Caco-2 (cell line): ENCODE results near the gene AGPAT2. TPM values are rescaled to one million over a fixed set of nuclear protein-coding genes. Genes with fewer than 3 reads are reported as not detected.

ENCODE experiments used
- BruUV-seq: library from RNA; stranded (reverse); fragments of 400-500 nt; replicated peaks from 2 replicates; lab custom pipeline; 2021; lab: Mats Ljungman, UMichigan
- CTCF ChIA-PET: fragments of 300-600 bp; sonication (Branson Sonifier 250); formaldehyde crosslinking; loops from one replicate; lab custom pipeline; 2022; ENCODE audit warnings: antibody characterized with exemption; lab: Charles Lee
- POLR2A ChIA-PET: fragments of 300-600 bp; sonication (Branson Sonifier 250); formaldehyde crosslinking; loops from one replicate; lab custom pipeline; 2022; ENCODE audit warnings: antibody characterized with exemption; lab: Charles Lee
- DNase-seq, 2 experiments: peaks; one replicate each; pipeline versions ENCODE4 v3.0.0 to v3.0.0-alpha.2; 2020 to 2022
- H3K27me3 ChIP-seq: replicated peaks from 2 replicates; pipeline ENCODE4 v1.6.0; 2011; ENCODE audit warnings: low read length; ENCODE audit not compliant: control insufficient read depth, insufficient read depth
- H3K36me3 ChIP-seq: 2 replicates; pipeline ENCODE4 v1.5.1; 2011; ENCODE audit warnings: low read length; ENCODE audit not compliant: control insufficient read depth, insufficient read depth
- H3K4me1 ChIP-seq: fragments of 250-450 bp; sonication (Bioruptor Pico); 2 replicates; pipeline ENCODE4 v1.5.1; 2020; ENCODE audit warnings: mild to moderate bottlenecking
- H3K4me3 ChIP-seq: 2 replicates; pipeline ENCODE4 v1.5.1; 2011; ENCODE audit warnings: low read depth, mild to moderate bottlenecking, control low read depth, low read length
- H3K9me3 ChIP-seq: fragments of 250-450 bp; sonication (Bioruptor Pico); 2 replicates; pipeline ENCODE4 v1.5.1; 2020; ENCODE audit warnings: mild to moderate bottlenecking, moderate library complexity
- H3K27ac Mint-ChIP-seq: one replicate; pipeline ENCODE4 v1.8.0; 2022; ENCODE audit warnings: mixed read lengths; ENCODE audit not compliant: unreplicated experiment
- H3K27me3 Mint-ChIP-seq: one replicate; pipeline ENCODE4 v1.8.0; 2022; ENCODE audit warnings: mixed read lengths; ENCODE audit not compliant: insufficient read depth, unreplicated experiment
- H3K36me3 Mint-ChIP-seq: one replicate; pipeline ENCODE4 v1.8.0; 2022; ENCODE audit warnings: mild to moderate bottlenecking, mixed read lengths; ENCODE audit not compliant: insufficient read depth, unreplicated experiment
- H3K4me1 Mint-ChIP-seq: one replicate; pipeline ENCODE4 v1.8.0; 2022; ENCODE audit warnings: low read depth, mixed read lengths; ENCODE audit not compliant: unreplicated experiment
- H3K4me3 Mint-ChIP-seq: one replicate; pipeline ENCODE4 v1.8.0; 2022; ENCODE audit warnings: mild to moderate bottlenecking, moderate library complexity, mixed read lengths; ENCODE audit not compliant: unreplicated experiment
- H3K9me3 Mint-ChIP-seq: one replicate; pipeline ENCODE4 v1.8.0; 2022; ENCODE audit warnings: mixed read lengths; ENCODE audit not compliant: unreplicated experiment
- intact Hi-C: fragments of 100-400 bp; cut with micrococcal nuclease; formaldehyde crosslinking; loops from one replicate; pipeline ENCODE4 v1.10.0; 2022; ENCODE audit not compliant: unreplicated experiment
- total RNA-seq: library from RNA; stranded (reverse); gene quantifications from 2 replicates; pipeline ENCODE4 v1.2.3, GENCODE V29; 2022
- TF ChIP-seq, protein P1 (sequence below), 2 experiments: fragments of 200-600 bp in 1 of 2; IDR thresholded peaks; 1 replicate in 1 of 2; 2 replicates in 1 of 2; pipeline versions ENCODE4 v1.5.1 to v1.8.0; 2011 to 2022; ENCODE audit warnings: antibody characterized with exemption in 1 of 2, control low read depth in 1 of 2, inconsistent platforms in 1 of 2, low read depth in 1 of 2, low read length in 1 of 2, mild to moderate bottlenecking in 1 of 2, moderate library complexity in 1 of 2; ENCODE audit not compliant: insufficient read depth in 1 of 2, severe bottlenecking in 1 of 2, unreplicated experiment in 1 of 2

AGPAT2 gene
- total RNA-seq, 1 experiment from 2014 or later = 68.7 TPM

DNA sequence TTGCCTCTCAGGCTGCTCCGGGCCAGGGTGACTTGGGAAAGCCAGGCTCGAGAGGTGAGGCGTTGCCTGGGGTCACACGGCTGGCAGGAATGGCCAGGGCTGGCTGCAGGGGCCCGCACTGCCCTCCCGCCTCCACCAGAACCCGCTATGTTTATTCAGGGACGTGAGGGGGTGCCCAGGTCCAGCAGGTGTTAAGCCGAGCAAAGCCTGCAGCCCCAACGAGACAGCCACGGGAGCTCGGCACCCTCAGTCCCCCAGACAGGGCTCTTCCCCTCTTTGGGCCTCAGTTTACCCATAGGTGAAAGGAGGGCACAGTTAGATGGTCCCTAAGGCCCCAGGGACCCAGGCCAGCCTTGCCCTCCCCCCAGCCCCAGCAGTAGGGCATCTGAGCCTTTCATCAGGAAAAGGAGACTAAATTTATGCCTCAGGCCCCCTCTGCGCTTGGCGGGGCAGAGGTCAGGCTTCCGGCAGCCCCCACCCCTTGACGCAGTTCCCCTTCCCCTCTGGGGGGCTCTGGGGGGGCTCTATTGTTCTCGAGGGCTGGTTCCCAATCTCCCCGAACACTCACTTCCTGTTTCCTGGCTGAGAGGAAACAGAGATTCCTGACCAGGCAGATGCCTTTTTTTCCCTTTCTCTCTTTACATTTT is 31.6 kb downstream of the AGPAT2 start:
- Mint-ChIP-seq H3K4me3 (no peak overlapping the region), H3K36me3 (no peaks in the 10 kb centered on the region), H3K9me3 (no peaks in the 10 kb centered on the region), H3K27me3 (peaks cover 3% of the 10 kb centered on the region), H3K4me1 (no peaks in the 10 kb centered on the region), H3K27ac (no peak overlapping the region)
- ChIA-PET CTCF (no interaction called here), POLR2A (no interaction called here)
- H3K36me3 ChIP-seq = no peaks in the 10 kb centered on the region
- intact Hi-C loops = no loop called here
- DNase-seq = no peak
- no peak overlapping the region for H3K4me3 ChIP-seq
- no peaks in the 10 kb centered on the region for H3K4me1 ChIP-seq
- H3K9me3 ChIP-seq = no peaks in the 10 kb centered on the region
- TF ChIP-seq, protein P1, sequence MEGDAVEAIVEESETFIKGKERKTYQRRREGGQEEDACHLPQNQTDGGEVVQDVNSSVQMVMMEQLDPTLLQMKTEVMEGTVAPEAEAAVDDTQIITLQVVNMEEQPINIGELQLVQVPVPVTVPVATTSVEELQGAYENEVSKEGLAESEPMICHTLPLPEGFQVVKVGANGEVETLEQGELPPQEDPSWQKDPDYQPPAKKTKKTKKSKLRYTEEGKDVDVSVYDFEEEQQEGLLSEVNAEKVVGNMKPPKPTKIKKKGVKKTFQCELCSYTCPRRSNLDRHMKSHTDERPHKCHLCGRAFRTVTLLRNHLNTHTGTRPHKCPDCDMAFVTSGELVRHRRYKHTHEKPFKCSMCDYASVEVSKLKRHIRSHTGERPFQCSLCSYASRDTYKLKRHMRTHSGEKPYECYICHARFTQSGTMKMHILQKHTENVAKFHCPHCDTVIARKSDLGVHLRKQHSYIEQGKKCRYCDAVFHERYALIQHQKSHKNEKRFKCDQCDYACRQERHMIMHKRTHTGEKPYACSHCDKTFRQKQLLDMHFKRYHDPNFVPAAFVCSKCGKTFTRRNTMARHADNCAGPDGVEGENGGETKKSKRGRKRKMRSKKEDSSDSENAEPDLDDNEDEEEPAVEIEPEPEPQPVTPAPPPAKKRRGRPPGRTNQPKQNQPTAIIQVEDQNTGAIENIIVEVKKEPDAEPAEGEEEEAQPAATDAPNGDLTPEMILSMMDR (IDR thresholded peaks at IDR 0.05; ENCODE audit: insufficient read depth in 1 of 2, low read depth in 1 of 2, low read length in 1 of 2, severe bottlenecking in 1 of 2, unreplicated experiment in 1 of 2) = no peak
- H3K27me3 ChIP-seq = no peaks in the 10 kb centered on the region
- no TSS peak for BruUV-seq

DNA sequence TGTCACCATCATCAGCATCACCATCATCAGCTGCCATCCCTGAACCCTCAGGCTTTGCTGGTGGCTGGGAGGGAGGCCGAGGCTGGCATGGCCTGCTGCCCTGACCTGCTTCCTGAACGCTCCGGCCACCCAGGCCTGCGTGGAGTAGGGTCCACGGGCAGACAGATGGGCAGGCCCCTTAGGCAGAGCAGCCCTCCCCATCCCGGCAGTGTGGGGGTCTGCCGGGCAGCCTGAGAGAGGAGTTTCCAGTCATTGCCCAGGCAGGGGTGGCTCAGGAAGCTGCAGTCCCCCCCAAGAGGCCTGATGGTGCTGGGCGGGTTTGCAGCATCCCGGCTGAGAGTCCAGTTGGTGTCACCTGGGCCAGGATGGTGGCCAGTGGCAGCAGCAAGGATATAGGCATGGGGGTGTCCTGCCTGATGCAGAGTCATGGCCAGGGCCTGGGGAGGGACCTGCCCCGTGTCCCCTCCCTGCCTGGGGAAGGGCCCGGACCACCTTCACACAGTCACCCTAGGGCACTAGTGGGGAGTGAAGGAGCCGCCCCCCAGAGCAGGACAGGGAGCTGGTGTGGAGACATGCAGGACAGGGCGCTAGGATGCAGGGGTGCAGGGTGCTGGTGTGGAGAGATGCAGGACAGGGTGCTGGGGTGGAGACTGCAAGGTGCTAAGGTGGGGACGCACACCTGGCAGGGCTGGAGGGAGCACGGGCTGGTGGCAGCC is 32.3 kb downstream of the AGPAT2 start:
- ChIA-PET POLR2A (no interaction called here), CTCF (no interaction called here)
- H3K4me3 Mint-ChIP-seq = no peak overlapping the region
- no peaks in the 10 kb centered on the region for H3K9me3 ChIP-seq
- no peaks in the 10 kb centered on the region for H3K9me3 Mint-ChIP-seq
- BruUV-seq = no TSS peak
- no peak overlapping the region for H3K27ac Mint-ChIP-seq
- no peak overlapping the region for H3K4me3 ChIP-seq
- H3K4me1 Mint-ChIP-seq = no peaks in the 10 kb centered on the region
- peak in 1 of 2 experiments; percentile 39 for DNase-seq
- H3K27me3 Mint-ChIP-seq = peaks cover 3% of the 10 kb centered on the region
- no peaks in the 10 kb centered on the region for H3K36me3 Mint-ChIP-seq
- no peaks in the 10 kb centered on the region for H3K27me3 ChIP-seq
- intact Hi-C loops = no loop called here
- TF ChIP-seq, protein P1 (IDR thresholded peaks at IDR 0.05; ENCODE audit: insufficient read depth in 1 of 2, low read depth in 1 of 2, low read length in 1 of 2, severe bottlenecking in 1 of 2, unreplicated experiment in 1 of 2) = no peak
- no peaks in the 10 kb centered on the region for H3K4me1 ChIP-seq
- H3K36me3 ChIP-seq = no peaks in the 10 kb centered on the region

DNA sequence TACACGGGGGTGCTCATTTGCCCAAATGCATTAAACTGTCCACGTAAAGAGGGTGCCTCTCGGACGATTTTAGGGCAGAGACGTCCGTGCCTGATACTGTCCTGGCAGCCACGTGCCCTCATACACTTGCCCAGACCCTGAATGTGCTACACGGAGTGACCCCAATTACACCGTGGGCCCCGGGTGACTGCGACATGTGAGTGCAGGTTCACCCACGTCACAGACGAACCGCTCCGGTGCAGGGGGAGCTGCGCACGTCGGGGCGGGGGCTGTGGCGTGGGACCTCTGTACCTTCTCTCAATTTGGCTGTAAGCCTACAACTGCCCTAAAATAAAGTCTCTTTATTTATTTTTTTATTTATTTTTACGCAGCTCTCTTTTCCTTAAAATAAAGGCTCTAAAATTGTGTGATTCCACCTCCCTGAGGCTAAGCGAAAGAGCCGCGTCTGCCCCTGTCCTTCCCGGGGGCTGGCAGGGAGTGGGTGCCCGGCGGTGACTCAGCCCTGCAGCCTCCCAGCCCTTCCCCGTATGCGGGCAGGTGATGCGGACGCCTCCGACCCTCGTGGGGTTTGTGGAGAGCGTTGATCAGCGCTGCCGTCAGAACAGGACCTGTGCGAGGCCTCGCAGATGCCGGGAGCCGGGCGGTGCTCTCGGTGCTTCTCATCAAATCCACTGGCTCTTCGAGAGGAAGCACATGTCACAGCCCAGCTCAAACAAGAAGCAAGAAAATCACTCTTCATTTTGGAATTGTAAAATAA is 33.8 kb downstream of the AGPAT2 start:
- Mint-ChIP-seq H3K9me3 (no peaks in the 10 kb centered on the region), H3K27me3 (peaks cover 3% of the 10 kb centered on the region), H3K36me3 (no peaks in the 10 kb centered on the region), H3K4me1 (no peaks in the 10 kb centered on the region), H3K4me3 (no peak overlapping the region), H3K27ac (no peak overlapping the region)
- intact Hi-C loops = no loop called here
- CTCF ChIA-PET = no interaction called here
- DNase-seq = no peak
- Histone ChIP-seq H3K9me3 (no peaks in the 10 kb centered on the region), H3K4me1 (no peaks in the 10 kb centered on the region), H3K27me3 (no peaks in the 10 kb centered on the region), H3K4me3 (no peak overlapping the region), H3K36me3 (no peaks in the 10 kb centered on the region)
- BruUV-seq = no TSS peak
- POLR2A ChIA-PET = no interaction called here
- TF ChIP-seq, protein P1 (IDR thresholded peaks at IDR 0.05; ENCODE audit: insufficient read depth in 1 of 2, low read depth in 1 of 2, low read length in 1 of 2, severe bottlenecking in 1 of 2, unreplicated experiment in 1 of 2) = no peak
